BJ (cell line): ENCODE measurements around the gene CARMIL1. TPM values are rescaled to one million over a fixed set of nuclear protein-coding genes. Genes with fewer than 3 reads are reported as not detected.
A peak's percentile ranks its signal among the peaks of the same experiment; 100 is the strongest.

Experiments
- CTCF ChIA-PET: fragments of 350-600 bp; formaldehyde crosslinking; extraction: SDS; loops from one replicate; lab custom pipeline; 2021; ENCODE audit warnings: antibody characterized with exemption, inconsistent platforms; lab: Yijun Ruan, JAX
- POLR2A ChIA-PET: fragments of 300-600 bp; sonication (Branson Sonifier 250); formaldehyde crosslinking; extraction: SDS; loops from one replicate; lab custom pipeline; 2021; ENCODE audit warnings: antibody characterized with exemption; lab: Charles Lee
- DNase-seq: peaks from one replicate; pipeline ENCODE4 v3.0.0-alpha.2; 2011; ENCODE audit warnings: low read depth
- H3K27me3 ChIP-seq: 2 replicates; pipeline ENCODE4 v1.6.0; 2011; ENCODE audit warnings: low read length; ENCODE audit not compliant: control insufficient read depth, insufficient read depth
- H3K36me3 ChIP-seq: 2 replicates; pipeline ENCODE4 v1.5.1; 2011; ENCODE audit warnings: low read length; ENCODE audit not compliant: control insufficient read depth, insufficient read depth
- H3K4me3 ChIP-seq: 2 replicates; pipeline ENCODE4 v1.5.1; 2011; ENCODE audit warnings: low read depth, mild to moderate bottlenecking, control low read depth, low read length
- CTCF ChIP-seq: IDR thresholded peaks from 2 replicates; pipeline ENCODE4 v1.5.1; 2011; ENCODE audit warnings: low read depth, mild to moderate bottlenecking, control low read depth, inconsistent platforms, low read length, moderate library complexity; ENCODE audit not compliant: insufficient read depth
- polyA minus RNA-seq: library from RNA; depleted of rRNA, polyadenylated mRNA; stranded (reverse); fragments of >200 nt; gene quantifications from 2 replicates; pipeline ENCODE4 v1.2.3, GENCODE V29; 2011; rRNA and poly(A)+ RNA removed
- polyA plus RNA-seq: library from polyadenylated mRNA; depleted of rRNA; stranded (reverse); fragments of >200 nt; gene quantifications from 2 replicates; pipeline ENCODE4 v1.2.3, GENCODE V29; 2011; rRNA removed

CARMIL1 gene
- 3.7 and 6.0 TPM in 2 replicates for polyA plus RNA-seq
- 5.9 and 6.9 TPM in 2 replicates for polyA minus RNA-seq

GRCh38 chr6:25278914-25279747 lies at the start of gene CARMIL1:
CARMIL1 (plus strand) TSS chr6:25279374; CDS start chr6:25279796, 422 bp downstream.
- Histone ChIP-seq H3K27me3 (no peaks in the 10 kb centered on the region), H3K4me3 (peak within 1 kb of the TSS; percentile 63), H3K36me3 (no peaks in the 10 kb centered on the region)
- no peak for DNase-seq
- CTCF ChIA-PET: interaction anchor here (0.6 to 6.2 kb wide), 52 partner anchors 8 to 335 kb away, joined by 3 to 116 read pairs (median 4); no protein-coding TSS in a partner anchor
- TF ChIP-seq CTCF: peak; percentile 82
- POLR2A ChIA-PET: interaction anchor here (0.9 kb wide), 1 partner anchor 202 kb away, joined by 8 read pairs; no protein-coding TSS in a partner anchor

- Histone ChIP-seq H3K4me3 (no peak overlapping the region), H3K36me3 (no peaks in the 10 kb centered on the region), H3K27me3 (no peaks in the 10 kb centered on the region)
- TF ChIP-seq CTCF: no peak
- POLR2A ChIA-PET: interaction anchor here (0.6 kb wide), 1 partner anchor 790 kb away, joined by 3 read pairs; a partner anchor contains a TSS
- peak; percentile 98 for DNase-seq
- CTCF ChIA-PET: interaction anchor here (0.7 to 0.9 kb wide), 2 partner anchors 36 to 57 kb away, joined by 3 read pairs; no protein-coding TSS in a partner anchor
These were observed 49.4 kb upstream of the CARMIL1 start for GRCh38 chr6:25229671-25230321.

- ChIA-PET CTCF (interaction anchor here (0.9 to 1.5 kb wide), 6 partner anchors 9 to 257 kb away, joined by 3 to 4 read pairs (median 4); partner anchors contain the start of gene CARMIL1), POLR2A (no interaction called here)
- no peaks in the 10 kb centered on the region for H3K36me3 ChIP-seq
- no peak overlapping the region for H3K4me3 ChIP-seq
- DNase-seq: peak; percentile 72
- no peaks in the 10 kb centered on the region for H3K27me3 ChIP-seq
- TF ChIP-seq CTCF: no peak
These were observed 46.7 kb upstream of the CARMIL1 start for GRCh38 chr6:25232479-25232878.

- Histone ChIP-seq H3K36me3 (no peaks in the 10 kb centered on the region), H3K4me3 (no peak overlapping the region), H3K27me3 (no peaks in the 10 kb centered on the region)
- POLR2A ChIA-PET: interaction anchor here (0.6 kb wide), 1 partner anchor 59 kb away, joined by 4 read pairs; no protein-coding TSS in a partner anchor
- CTCF ChIA-PET: interaction anchor here (0.9 to 1.5 kb wide), 5 partner anchors 10 to 257 kb away, joined by 3 to 4 read pairs (median 4); partner anchors contain the start of gene CARMIL1
- no peak for TF ChIP-seq CTCF
- DNase-seq: no peak
These were observed 45.9 kb upstream of the CARMIL1 start for GRCh38 chr6:25233226-25233625.
